Measurements from ENCODE around the gene KMT2A.

KMT2A gene

GRCh38 chr11:118574636-118575035 lies 138.3 kb downstream of the KMT2A start:
- in situ Hi-C loops (cut with MboI; ENCODE audit: low sequenced_read_pairs) = no loop called here
